ENCODE data around the gene CDHR3.
"Not testable (repeated sequence)": the region's sequence is repeated elsewhere in the genome, so short reads cannot be mapped to it uniquely, and the experiment has no call there.

The CDHR3 gene

DNA sequence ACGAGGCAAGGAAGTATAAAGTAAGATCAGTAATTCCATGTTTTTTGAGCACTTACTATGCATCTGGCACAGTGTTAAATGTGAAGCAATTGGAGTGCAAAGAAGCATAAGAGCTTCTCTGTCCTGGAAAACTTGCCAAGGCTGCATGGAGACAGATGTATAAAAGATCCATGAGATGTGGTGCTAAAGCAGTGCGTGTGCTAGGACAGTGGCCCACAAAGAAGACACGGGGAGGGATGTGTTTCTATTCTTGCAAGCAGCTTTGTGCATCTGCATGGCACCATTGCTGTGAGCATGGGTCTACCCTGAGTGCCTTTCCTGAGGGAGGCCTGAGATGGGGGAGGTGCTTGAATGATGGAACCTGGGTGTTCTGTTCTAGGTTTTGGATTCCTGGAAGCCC, 5.1 kb upstream of the CDHR3 start:
- FAIRE-seq (no peak), DNase-seq (ENCODE audit: low spot score) (no peak)

DNA sequence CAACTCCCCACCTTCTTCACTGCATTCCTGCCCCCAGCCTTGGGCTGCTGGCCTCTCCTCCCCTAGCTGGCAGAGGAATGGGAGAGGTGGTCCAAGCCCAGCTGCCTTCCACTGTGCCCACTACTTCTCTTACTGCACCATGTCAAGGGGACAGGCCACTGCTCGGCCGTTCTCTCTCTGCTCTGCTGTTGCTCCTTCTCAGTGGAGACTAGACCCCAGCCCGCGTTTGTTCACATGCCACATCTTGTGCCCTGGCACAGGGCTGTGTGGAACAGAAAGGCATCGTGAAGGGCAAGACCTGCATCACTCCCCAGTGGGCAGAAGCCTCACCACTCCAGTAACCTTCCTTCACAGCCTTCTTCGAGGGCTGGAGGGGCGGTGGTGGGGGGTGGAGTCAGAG, 711 bp upstream of the CDHR3 start:
- no peak for FAIRE-seq

DNA sequence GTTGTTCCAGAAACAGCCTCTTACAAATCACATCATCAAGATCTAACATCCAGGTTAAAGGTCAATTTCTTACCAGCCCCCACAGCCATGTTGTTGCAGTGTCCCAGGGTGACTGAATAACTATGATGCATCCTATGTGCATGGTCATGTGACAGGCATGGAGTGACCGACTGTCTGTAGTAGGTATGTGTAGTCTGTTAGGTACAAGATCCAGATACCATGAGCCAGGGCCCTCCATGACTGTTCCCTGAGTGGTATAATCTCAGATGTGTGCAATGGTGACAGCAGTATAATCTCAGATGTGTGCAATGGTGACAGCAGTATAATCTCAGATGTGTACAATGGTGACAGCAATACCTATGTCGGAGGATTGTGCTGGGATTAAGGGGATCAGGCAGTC, 8.8 kb downstream of the CDHR3 start:
- FAIRE-seq (no peak), DNase-seq (ENCODE audit: low spot score) (no peak)

More for the DNA sequence above, 711 bp upstream of the CDHR3 start:
- DNase-seq (ENCODE audit: low spot score), result no peak

DNA sequence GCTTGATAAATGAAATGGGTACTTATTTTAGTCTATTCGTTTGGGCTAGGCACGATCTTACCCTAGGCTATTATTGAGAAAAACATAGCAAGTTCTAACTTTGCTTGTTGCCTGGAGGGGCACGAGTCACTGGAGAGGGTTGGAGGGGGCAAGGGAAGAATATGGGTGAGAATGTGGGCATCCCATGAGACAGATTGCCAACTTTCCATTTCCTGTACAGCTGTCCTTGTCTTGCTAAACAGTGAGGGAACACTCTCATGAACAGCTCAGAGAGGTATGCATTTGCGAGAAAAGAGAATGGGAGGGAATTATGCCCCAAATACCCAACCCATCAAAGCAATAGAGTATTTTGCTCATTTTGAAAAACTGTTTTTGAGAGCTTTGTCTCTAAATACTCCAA, 9.2 kb downstream of the CDHR3 start:
- FAIRE-seq (no peak), DNase-seq (ENCODE audit: low spot score) (no peak)

DNA sequence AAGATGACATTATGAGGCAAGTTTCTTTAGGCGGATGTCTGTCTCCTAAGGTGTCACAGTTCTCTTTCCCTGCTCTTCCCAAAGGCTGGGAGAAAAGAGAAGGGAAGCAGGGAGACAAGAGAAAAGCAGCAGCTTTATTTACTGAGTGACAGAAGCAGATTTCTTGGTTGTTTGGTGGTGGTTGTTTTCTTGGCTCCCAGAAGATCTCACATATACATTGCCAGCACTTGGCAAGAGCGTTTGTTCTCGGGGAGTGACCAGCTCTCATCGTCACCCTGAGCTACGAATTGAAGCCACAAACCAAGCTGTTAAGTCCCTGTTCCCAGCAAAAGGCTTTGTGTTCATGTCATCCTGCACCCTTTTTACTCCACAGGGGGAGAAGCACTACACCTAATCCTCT, 11.4 kb downstream of the CDHR3 start:
- FAIRE-seq, result no peak
- no peak for DNase-seq (ENCODE audit: low spot score)

DNA sequence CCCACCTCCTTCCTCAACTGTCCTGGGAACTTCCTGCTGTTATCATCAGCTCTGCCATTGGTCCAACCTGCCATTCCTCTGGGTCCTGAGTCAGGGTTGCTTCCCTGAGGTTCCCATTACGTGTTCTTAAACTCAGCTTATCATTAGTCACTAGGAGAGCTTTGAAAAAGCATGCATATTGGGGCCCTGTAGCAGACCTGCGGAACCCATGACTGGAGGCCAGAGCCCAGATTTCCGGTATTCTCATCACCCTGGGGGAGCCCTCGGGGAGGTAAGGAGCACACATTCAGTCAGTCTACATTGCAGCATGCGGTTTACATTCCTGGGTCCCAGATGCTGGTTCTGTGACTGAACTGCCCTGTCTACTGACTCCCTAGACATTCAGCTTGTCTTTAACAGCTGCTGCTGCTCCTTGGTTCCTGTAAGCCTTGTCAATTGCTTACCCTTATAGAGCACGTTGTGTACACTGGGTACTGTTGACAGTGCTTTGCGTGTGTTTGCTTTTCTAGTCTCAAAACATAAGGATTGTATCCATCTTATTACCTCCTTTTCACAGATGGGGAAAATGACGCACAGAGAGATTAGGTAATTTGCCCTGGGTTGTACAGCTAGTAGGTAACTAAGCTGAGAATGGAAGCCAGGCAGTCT, 12.8 kb downstream of the CDHR3 start:
- FAIRE-seq (no peak), DNase-seq (ENCODE audit: low spot score) (no peak)

DNA sequence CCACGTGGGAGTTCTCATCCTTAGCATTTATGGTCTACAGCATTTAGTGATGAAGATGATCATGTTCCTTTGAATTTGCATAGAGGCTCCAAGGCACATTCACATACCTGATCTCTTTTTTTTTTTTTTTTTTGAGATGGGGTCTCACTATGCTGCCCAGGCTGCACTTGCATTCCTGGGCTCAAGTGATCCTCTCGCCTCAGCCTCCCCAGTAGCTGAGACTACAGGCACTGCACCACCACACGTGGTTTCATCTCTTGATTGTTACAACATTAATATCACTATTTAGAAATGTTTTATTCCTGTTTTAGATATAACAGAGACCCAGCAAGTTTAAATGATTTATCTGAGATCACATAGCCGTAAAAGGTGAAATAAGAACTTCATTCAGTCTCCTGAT, 13.8 kb downstream of the CDHR3 start:
- DNase-seq (ENCODE audit: low spot score) (no peak), FAIRE-seq (no peak)

DNA sequence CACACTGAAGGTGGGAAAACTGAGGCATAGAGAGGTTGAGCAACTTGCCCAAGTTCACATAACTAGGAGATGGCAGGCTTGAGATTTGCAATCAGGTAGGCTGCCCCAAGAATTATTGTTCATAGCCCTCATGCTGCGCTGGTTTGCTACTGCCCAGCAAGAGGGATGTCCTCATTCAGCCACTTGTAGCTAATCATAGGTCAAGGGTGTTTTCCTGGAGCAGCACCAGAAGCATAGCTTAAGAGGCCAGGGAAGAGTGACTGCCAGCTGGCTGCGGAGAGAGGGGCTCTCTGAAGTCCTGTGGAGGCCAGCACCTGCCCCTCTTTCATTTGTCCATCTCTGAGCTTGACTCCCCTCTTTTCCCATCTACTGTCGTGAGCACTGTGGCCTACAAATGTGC, 15.0 kb downstream of the CDHR3 start:
- no peak for DNase-seq (ENCODE audit: low spot score)
- no peak for FAIRE-seq

DNA sequence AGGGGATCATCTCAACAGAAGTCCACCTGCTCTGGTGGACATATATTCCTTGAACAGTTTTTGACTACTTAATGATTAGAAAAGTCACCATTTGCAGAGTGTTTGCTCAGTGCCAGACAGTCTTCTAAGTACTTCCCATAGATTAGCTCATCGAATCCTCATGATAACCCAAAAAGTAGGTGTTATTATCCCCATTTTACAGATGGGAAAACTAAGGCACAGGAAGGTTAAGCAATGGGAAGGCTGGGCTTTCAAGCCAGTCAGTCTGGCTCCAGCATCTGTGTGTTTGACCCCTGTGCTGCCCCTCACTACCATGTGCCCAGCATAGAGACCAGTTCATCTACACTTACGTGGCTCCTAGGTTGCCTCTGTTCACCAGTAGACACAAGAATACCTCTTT, 15.9 kb downstream of the CDHR3 start:
- FAIRE-seq (no peak), DNase-seq (ENCODE audit: low spot score) (no peak)

DNA sequence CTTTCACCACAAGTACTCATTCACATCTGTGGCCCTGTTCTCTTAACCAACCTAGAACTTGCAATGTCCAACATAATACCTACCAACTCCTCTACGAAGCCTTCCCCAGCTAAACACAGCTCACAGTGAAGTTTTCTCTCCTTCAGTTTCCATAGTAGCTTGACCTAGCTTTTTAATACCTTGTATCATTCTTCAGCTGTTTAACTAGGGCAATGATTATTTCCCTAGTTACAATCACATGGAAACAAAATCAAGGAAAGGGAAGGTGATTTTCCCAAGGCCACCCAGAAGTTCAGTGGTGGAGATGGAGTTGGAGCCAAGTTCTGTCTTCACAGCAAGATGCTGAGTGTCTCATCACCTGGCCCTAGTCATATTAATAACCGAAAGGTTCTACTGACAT, 16.3 kb downstream of the CDHR3 start:
- FAIRE-seq, result no peak
- DNase-seq (ENCODE audit: low spot score), result no peak

DNA sequence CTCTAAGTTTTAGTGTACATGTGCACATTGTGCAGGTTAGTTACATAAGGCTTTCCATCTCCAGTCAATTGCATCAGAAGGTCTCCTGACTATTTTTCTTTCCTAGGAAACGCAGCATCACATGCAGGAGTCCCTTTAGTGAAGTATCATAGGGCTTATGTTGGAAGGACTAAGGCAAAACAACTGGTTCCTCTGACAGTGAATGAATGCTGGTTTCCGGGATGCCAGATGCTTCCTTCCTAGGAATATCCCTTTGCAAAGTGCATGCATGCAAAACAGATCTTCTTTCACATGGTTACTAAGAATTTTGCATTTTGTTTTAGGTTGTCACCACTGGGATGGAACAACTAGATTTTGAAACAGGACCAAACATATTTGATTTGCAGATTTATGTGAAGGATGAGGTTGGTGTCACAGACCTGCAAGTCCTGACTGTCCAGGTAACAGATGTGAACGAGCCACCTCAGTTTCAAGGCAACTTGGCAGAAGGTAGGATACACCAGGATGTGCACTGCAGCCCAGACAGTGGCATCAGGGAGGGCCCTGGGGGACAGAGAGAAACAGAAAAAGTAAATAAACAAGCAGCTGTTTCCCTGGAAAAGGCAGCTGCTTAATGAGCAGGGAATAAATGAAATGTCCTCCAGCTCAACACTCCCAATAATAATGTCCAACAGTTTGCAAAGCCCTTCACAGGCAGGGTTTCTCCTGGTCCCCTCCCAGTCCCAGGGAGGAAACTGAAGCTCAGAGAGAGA, 17.8 kb downstream of the CDHR3 start:
- no peak for DNase-seq (ENCODE audit: low spot score)
- FAIRE-seq, result no peak

DNA sequence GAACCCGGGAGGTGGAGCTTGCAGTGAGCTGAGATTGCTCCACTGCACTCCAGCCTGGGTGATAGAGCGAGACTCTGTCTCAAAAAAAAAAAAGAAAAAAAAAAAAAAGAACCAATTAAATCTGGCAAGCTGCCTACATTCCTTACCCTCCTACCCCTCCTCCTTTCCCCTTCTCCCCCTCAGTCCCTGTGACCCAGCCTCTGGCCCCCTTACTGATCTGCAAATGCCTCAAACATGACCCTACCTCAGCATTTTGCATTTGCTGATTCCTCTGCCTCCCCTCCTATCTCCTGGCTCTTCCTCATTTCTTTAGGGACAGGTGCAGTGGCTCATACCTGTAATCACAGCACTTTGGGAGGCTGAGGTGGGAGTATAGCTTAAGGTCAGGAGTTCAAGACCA, 19.3 kb downstream of the CDHR3 start:
- FAIRE-seq (no peak), DNase-seq (ENCODE audit: low spot score) (no peak)

DNA sequence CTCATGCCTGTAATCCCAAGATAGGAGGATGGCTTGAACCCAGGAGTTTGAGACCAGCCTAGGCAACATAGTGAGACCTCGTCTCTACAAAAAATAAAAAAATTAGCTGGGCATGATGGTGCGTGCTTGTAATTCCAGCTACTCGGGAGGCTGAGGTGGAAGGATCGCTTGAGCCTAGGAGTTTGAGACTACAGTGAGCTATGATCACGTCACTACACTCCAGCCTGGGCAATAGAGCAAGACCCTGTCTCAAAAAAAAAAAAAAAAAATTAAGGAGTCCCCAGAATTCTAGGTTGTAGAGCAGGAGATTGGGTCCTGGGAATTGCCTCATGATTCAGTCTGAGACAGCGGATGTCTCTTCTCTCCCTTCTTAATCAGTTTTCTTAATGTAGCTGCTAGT, 21.7 kb downstream of the CDHR3 start:
- DNase-seq (ENCODE audit: low spot score); FAIRE-seq: not testable (repeated sequence)

DNA sequence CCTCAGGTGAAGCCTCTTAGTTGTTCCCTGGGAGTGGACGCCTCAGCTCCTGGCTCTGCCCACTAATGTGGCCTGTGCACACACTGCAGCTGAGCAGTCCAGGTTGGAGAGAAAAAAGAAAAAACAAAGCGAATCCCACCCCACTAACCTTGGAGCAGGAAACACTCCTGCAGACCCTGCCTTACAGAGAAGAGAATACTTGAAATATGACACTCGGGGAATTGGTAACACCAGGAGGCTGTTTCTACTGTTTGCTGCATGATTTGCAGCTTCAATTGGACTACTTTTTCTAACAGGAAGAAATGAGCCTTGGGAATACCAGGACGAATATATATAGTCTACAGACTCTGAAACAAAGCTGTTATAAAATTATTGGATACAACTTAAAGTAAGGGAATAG, 22.2 kb downstream of the CDHR3 start:
- FAIRE-seq (no peak), DNase-seq (ENCODE audit: low spot score) (no peak)

DNA sequence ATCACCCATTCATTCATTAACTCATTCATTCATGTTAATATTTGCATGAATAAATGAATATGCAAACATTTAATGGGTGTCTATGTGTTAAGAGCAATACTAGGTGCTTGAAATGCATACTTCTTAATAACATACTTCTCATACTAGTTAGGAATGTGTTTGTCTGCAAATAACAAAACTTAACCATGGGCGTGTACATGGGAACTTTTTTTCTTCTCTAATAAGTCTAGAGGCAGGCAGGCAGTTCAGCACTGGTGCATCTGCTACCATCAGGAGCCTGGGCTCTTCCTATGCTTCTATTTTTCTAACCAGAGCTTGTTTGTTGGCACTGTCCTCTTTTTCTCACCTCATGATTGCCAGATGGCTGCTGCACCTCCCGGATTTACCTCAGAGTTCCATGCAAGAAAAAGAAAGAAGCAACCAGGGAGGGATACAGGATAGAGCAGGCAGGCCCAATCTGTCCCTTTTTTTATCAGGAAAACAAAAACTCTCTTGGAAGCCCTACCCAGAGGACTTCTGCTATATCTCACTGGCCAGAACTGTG, 22.7 kb downstream of the CDHR3 start:
- FAIRE-seq (no peak), DNase-seq (ENCODE audit: low spot score) (no peak)

DNA sequence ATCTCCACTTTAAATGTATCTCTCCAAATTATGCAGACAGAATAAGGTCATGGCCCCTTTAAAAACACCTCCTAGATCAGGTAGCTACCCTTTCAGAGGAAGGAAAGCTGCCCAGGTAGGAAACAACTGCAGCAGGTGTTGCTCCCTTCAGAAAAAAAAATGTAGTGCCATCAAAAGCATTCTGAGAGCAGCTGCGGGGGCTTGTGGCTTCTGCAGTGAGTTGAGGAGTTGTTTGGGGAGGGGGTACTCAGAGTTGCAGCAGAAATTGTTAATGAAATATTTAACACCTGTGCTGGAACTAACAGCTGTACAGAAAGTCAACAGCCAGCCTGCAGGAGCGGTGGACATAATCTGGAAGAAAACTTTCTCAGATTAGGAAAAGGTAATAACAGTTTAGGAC, 24.0 kb downstream of the CDHR3 start:
- FAIRE-seq, result no peak
- no peak for DNase-seq (ENCODE audit: low spot score)

DNA sequence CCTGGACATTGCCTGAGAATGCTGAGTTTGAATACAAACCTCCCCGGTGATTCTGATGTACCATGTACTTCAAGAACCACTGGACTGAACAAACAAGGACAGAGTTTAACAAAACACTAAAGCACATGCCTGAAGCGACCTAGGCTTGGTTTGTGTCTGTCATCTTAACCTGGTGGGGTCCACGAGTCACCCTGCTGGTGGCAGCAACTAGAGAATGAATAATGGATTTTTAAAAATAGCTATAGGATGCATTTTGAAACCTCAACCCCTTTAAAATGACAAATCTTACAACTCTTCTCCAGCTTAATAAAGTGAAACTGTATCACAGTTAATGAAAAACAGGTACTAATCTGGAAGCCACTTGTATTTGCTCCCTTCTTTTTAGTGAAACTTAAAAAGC, 25.2 kb downstream of the CDHR3 start:
- DNase-seq (ENCODE audit: low spot score), result no peak
- FAIRE-seq, result no peak

DNA sequence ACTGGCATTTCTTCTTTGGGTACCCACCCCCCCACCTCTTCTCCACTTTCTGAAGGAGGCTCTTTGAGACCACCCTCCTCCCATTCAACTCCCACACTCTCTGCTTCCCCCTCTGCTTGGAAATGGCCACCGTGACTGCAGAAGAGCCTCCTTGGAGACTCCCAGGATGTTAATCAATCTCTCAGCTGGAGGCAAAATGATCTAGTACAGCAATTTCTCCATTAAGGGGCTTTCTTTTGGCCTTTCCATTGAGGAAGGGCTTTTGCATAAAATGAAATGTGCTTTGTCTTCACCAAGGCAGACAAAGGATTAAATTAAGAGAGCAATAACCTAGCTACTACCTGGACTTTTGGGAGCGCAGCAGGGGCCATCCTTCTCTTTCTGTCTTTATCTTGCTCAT, 26.1 kb downstream of the CDHR3 start:
- no peak for FAIRE-seq

DNA sequence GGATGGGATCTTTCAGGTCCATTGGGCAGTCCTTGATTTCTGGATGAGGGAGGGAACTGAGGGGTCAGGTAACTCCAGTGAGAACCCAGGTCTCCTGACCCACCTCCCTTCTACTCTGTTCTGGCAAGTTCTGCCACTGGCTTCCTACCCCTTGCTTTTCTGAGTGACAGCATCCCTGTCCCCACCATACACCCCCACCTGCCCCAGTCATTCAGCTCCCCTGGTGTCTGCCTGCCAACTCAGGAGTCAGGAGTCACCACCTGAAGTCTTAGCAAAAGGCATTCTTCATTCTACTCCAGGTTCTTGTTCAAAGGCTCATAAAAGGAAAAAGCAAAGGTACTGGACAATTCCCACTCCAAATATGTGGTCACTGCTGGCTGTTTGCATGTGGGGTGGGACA, 26.6 kb downstream of the CDHR3 start:
- FAIRE-seq, result no peak

More for the DNA sequence above, 26.1 kb downstream of the CDHR3 start:
- no peak for DNase-seq (ENCODE audit: low spot score)

DNA sequence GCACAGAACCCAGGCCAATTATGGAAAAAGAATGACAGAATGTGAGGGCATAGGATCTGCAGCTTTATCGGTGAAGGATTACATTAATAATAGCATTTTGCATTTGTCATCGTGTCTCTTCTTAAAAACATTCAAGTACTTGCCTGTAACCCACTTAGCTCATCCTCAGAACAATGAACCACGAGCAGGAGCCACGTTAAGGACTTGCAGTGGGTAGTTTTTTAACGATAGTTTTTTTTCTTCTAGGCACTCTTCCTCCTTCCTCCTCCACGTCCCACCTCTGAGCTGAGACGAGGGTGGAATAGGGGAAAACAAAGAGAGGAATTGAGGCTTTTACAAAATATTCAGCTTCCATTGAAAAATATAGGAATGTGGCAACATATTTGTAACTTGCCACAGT, 27.1 kb downstream of the CDHR3 start:
- no peak for DNase-seq (ENCODE audit: low spot score)
- no peak for FAIRE-seq

More for the DNA sequence above, 26.6 kb downstream of the CDHR3 start:
- no peak for DNase-seq (ENCODE audit: low spot score)

DNA sequence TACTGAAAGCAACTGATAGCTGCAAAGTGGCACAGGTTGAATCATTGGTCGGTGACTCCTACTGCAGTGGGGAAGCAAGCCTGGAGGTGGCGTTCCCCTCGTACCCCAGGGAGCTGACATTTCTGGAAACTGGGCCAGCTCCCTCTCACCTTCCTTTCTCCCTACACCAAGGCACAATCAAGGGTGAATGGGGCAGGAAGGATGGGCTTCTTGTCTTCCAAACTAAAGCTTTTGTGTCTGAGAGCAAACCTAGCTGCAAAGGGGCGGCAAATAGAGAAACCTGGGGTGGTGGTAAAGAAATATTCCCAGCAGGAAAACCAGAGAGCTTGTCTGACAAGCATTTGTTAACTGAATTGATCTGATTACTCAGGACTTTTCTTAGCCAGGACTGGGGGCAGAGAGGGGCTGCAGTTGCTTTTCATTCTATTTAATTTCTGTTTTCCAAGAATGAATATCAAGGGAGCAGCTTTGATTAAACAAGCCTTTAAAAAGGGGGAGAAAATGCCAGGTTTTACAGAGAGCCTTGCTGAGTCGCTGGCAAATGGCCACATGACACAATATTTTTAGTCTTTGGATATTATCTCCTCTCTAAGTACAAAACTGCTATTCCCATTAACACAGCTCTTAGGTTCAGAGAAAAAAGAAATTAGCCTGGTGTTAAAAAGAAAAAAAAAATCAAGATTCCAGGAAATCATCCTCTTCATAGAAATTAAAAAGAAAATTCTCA, 27.8 kb downstream of the CDHR3 start:
- DNase-seq (ENCODE audit: low spot score) (no peak), FAIRE-seq (no peak)

DNA sequence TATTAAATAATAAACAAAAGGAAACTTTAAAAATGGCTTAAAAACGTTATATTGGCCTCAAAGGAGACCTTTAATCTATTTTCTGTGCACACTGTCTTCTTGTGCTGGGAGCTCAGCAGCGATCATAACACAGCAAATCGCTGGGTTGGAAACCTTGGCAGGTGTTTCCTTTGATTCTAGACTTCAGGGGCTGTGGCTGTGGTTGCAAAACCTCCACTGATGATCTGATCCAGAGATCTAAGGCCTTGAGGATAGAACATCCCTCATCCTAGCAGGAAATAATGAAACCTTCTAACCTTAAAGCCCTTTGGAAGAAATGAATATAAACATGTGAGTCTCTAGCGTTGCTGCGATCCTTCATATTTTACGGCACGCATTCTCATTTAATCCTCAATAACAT, 29.8 kb downstream of the CDHR3 start:
- DNase-seq (ENCODE audit: low spot score) (no peak), FAIRE-seq (no peak)
